Measurements from ENCODE around the gene PRCD. TPM values are rescaled to one million over a fixed set of nuclear protein-coding genes. Genes with fewer than 3 reads are reported as not detected.

The PRCD gene
- polyA plus RNA-seq, 1 of the 3 experiments (the other 2 are of a cell fraction), result 2.2 TPM

GRCh38 chr17:76554131-76554530 lies 14.3 kb downstream of the PRCD start:
- H2AFZ ChIP-seq (ENCODE audit: low read depth), result no peak overlapping the region
- peaks cover 0 to 1% of the 10 kb centered on the region in 2 experiments for H3K36me3 ChIP-seq (replicated peaks in 1 of 2; ENCODE audit: control insufficient read depth in 1 of 2, insufficient read depth in 2 of 2, low read length in 1 of 2)
- H3K4me2 ChIP-seq, result no peak overlapping the region
- H3K4me1 ChIP-seq (ENCODE audit: control insufficient read depth in 1 of 2, insufficient read depth in 2 of 2, low read depth in 1 of 2, low read length in 1 of 2), result peaks cover 0 to 24% of the 10 kb centered on the region in 2 experiments; a peak in 2 of 4 replicates
- peaks cover 6% of the 10 kb centered on the region for H4K20me1 ChIP-seq (ENCODE audit: insufficient read depth)
- H3K27me3 ChIP-seq (ENCODE audit: insufficient read depth), result no peaks in the 10 kb centered on the region
- ChIA-PET CTCF (interaction anchor here (0.8 to 14.5 kb wide), 10 partner anchors 9 to 146 kb away, joined by 3 to 319 read pairs (median 3); no protein-coding TSS in a partner anchor), POLR2A (interaction anchor here (0.7 to 2.0 kb wide), 3 partner anchors 9 to 133 kb away, joined by 3 to 10 read pairs (median 3); no protein-coding TSS in a partner anchor)
- 79% methylated on average over 6 of the region's 6 CpGs for WGBS (ENCODE audit: low lambda C conversion rate)
- H3F3A ChIP-seq (replicated peaks; ENCODE audit: insufficient read depth), result peaks cover 6% of the 10 kb centered on the region
- H3K9me3 ChIP-seq, result no peaks in the 10 kb centered on the region
- peaks cover 23% of the 10 kb centered on the region for H3K79me2 ChIP-seq (ENCODE audit: insufficient read depth)
- H3K9ac ChIP-seq, result no peak overlapping the region
- no peak for TF ChIP-seq EZH2phosphoT487 (IDR thresholded peaks at IDR 0.05; ENCODE audit: borderline replicate concordance, low read depth)
- TF ChIP-seq MAX (IDR thresholded peaks at IDR 0.05; ENCODE audit: low read depth), result no peak
- no peak for TF ChIP-seq RFX5 (IDR thresholded peaks at IDR 0.05; ENCODE audit: low read length)
- TF ChIP-seq FOXJ3 (CRISPR knock-in tag; IDR thresholded peaks at IDR 0.05), result no peak
- TF ChIP-seq YY1 (IDR thresholded peaks at IDR 0.05; ENCODE audit: low read depth), result no peak
- TF ChIP-seq CTCF (IDR thresholded peaks at IDR 0.05), result no peak
- no peak for TF ChIP-seq FOXM1 (IDR thresholded peaks at IDR 0.05; ENCODE audit: low read depth)
- TF ChIP-seq MEF2A (IDR thresholded peaks at IDR 0.05; ENCODE audit: borderline replicate concordance, low read depth), result no peak
- no peak for TF ChIP-seq FOSL2 (IDR thresholded peaks at IDR 0.05; ENCODE audit: borderline replicate concordance, low read depth)
- no peak for TF ChIP-seq RXRA (IDR thresholded peaks at IDR 0.05; ENCODE audit: borderline replicate concordance, low read depth)
- no peak for TF ChIP-seq SIN3A (IDR thresholded peaks at IDR 0.05; ENCODE audit: borderline replicate concordance, low read depth, low read length)
- TF ChIP-seq GATA2 (CRISPR knock-in tag; IDR thresholded peaks at IDR 0.05), result no peak
- no peak for TF ChIP-seq RCOR1 (IDR thresholded peaks at IDR 0.05; ENCODE audit: low read length)
- no peak for DNase-seq
- H3K4me3 ChIP-seq (ENCODE audit: low read depth in 2 of 2, low read length in 1 of 2), result no peak overlapping the region
- H3K9me2 ChIP-seq, result no peaks in the 10 kb centered on the region
- H3K27ac ChIP-seq (ENCODE audit: low read depth in 2 of 2, low read length in 1 of 2), result peak overlapping the region in 1 of 2 experiments; percentile 72; a peak in 2 of 4 replicates

GRCh38 chr17:76556765-76557367 lies 17.0 kb downstream of the PRCD start:
- POLR2A ChIA-PET, result interaction anchor here (0.6 to 4.4 kb wide), 17 partner anchors 11 to 169 kb away, joined by 3 to 49 read pairs (median 4); partner anchors contain the start of genes CYGB, JMJD6 and MXRA7
- Histone ChIP-seq H3K9ac (peak overlapping the region; percentile 89), H3K4me1 (ENCODE audit: control insufficient read depth in 1 of 2, insufficient read depth in 2 of 2, low read depth in 1 of 2, low read length in 1 of 2) (peaks cover 21 to 39% of the 10 kb centered on the region in 2 experiments), H3K4me2 (peak overlapping the region; percentile 79), H3K9me3 (no peaks in the 10 kb centered on the region), H4K20me1 (ENCODE audit: insufficient read depth) (peaks cover 33% of the 10 kb centered on the region), H3K36me3 (replicated peaks in 1 of 2; ENCODE audit: control insufficient read depth in 1 of 2, insufficient read depth in 2 of 2, low read length in 1 of 2) (peaks cover 15 to 26% of the 10 kb centered on the region in 2 experiments), H3K4me3 (ENCODE audit: low read depth in 2 of 2, low read length in 1 of 2) (peak overlapping the region; percentile 83 to 92), H3K9me2 (no peaks in the 10 kb centered on the region), H3K27ac (ENCODE audit: low read depth in 2 of 2, low read length in 1 of 2) (peak overlapping the region; percentile 71 to 89), H3K27me3 (ENCODE audit: insufficient read depth) (no peaks in the 10 kb centered on the region), H3K79me2 (ENCODE audit: insufficient read depth) (peaks cover 50% of the 10 kb centered on the region), H3F3A (replicated peaks; ENCODE audit: insufficient read depth) (peaks cover 28% of the 10 kb centered on the region), H2AFZ (ENCODE audit: low read depth) (peak overlapping the region; percentile 89)
- CTCF ChIA-PET, result interaction anchor here (0.7 to 14.5 kb wide), 46 partner anchors 8 to 277 kb away, joined by 3 to 319 read pairs (median 8); partner anchors contain the start of genes MFSD11, MXRA7, PRCD and ST6GALNAC2
- 27% methylated on average over 30 of the region's 30 CpGs for WGBS (ENCODE audit: low lambda C conversion rate)
- no peak for DNase-seq
- TF ChIP-seq PBX3 (IDR thresholded peaks at IDR 0.05) (no peak), MAX (IDR thresholded peaks at IDR 0.05; ENCODE audit: low read depth) (no peak), USF1 (IDR thresholded peaks at IDR 0.05; ENCODE audit: borderline replicate concordance, low read depth) (no peak), REST (IDR thresholded peaks at IDR 0.05; ENCODE audit: low read depth, low read length) (0 out of 2 replicates have a peak, but pooled peaks have one; percentile 33)

Data from SK-N-SH (cell line).